Cortex of kidney (tissue), 1 donor: ENCODE measurements around the gene MICAL2.

Experiments used
- DNase-seq: peaks from one replicate; lab custom pipeline; 2025; lab: John Stamatoyannopoulos, UW

Gene MICAL2

DNA sequence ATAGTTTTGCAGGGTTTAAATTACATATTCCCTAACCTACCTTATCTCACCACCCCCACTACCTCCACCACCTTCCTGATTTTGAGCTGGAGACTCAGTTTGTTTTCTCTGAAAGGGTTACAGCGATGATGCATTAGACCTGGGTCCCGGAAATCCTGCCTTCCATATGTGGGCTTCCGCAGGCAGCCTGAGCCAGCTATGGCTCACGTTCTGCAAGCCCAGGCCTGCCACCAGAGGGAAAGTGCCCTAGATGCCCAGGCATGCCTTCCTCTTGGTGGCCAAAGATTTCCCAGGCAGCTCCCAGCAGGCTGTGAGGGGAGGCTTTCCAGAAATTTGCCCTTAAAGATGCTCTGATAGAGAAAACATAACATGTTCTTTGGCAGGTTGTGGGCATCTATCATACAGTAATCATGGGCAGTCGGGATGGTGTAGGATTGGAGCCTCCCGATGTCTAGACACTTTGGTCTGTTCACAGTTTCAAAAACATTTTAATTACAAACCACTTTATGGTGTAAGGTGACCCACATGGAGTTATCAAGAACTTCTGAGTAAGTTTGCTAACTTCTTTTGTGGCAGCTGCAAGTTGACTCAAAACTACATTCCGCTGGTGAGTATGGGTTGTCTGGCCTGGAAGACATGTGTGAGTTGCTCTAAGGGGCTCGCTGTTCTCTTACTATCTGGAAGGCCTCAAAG lies 79.3 kb downstream of the MICAL2 start:
- no peak for DNase-seq

DNA sequence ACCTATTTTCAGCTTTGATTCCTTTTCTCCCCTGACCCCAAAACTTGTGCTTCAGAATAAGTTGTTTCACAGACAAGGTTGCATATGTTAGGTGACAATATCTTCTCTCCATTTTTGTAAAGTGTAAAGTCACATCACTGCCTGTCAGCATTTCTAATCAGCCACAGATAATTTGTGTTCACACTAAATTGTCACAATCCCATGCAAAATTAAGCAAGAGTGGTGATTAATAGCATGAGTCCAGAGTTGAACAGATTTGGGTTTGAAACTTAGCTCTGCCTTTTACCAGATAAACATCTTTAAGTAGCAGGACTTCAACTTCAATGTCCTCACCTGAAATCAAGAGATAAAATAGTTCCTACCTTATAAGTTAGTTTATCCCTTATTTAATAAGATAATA lies 80.1 kb downstream of the MICAL2 start:
- DNase-seq = no peak

DNA sequence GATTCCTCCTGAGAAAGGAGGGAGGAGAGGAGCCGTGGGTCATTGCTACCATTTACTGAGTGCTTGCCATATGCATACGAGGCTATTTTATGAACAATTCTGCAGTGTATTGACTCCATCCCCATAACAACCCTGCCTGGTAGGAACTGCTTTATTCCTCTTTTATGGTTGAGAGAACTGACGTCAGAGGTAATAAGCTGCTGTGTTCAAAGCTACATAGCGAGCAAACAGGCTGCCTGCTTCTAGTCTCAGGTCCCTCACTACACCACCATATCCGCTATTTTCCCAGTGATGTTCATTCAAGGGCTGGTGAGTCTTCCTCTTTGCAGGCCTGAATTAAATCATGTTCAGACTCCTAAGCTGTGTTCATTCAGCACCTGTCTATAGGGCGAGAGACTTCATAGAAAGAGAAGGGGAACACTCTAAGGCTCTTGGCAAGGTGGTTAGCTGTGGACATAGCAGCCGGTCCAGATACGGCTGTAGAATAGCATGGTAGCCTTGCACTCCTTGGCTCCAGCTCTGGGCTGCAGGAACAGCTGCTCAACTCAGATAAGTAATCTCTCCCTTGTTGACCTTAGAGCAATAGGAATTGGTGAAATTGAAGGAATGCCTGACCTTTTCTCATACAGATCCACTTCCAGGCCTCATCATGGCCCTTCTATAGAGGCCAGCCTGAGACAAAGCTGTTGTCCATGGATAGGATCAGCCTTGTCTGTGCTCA lies 82.6 kb downstream of the MICAL2 start:
- DNase-seq = no peak

DNA sequence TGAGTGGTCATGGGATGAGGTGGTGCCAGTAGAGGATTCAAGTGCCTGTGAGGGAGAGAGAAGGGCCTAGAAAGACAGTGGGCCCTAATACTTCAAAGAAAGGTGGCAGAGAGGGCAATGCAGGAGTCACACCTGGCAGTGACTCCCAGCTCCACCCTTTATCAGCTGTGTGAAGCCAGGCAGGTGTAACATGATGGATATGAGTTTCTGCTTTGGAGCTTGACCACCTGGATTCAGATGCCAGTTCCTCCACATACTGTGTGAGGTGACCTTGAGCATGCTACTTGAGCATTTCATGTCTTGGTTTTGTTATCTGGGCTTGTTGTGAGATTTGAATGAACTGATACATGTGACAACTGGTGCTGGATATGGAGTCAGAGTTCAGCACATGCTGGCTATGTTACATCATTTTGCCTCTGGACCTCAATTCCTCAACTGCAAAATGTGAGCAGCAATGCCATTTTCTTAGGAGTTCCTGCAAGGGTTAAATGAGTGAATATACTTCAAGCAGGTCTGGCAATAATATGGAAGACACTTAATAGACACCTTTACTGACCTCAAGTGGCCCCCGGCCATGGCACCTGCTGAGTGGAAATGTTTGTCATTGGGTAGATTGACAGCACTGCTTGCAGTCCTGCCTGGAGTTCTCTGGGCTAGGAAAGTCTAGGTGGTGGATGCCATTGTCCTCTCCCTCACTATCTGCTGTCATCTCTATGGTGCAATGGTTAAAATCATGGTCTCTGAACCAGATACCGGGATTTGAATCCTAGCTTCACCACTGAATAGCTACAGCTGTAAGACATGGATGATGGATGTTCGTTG lies 83.3 kb downstream of the MICAL2 start:
- no peak for DNase-seq

DNA sequence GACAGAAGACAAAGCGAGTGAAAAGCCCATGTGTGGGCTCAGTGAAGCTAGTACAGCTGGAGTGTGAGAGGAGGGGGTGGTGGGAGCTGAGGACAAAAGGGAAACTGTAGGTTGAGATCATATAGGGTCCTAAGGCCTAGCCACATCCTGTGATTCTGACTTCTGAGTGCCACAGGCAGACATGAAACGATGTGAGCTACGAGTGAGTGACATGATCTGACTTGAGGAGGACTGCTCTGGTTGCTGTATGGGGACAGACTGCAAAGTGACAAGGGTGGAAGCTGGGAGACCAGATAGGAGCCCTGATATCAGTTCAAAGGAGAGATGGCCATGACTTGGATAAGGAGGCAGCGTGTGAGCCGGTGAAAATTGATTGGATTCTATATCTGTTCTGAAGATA lies 85.4 kb downstream of the MICAL2 start:
- DNase-seq = no peak

DNA sequence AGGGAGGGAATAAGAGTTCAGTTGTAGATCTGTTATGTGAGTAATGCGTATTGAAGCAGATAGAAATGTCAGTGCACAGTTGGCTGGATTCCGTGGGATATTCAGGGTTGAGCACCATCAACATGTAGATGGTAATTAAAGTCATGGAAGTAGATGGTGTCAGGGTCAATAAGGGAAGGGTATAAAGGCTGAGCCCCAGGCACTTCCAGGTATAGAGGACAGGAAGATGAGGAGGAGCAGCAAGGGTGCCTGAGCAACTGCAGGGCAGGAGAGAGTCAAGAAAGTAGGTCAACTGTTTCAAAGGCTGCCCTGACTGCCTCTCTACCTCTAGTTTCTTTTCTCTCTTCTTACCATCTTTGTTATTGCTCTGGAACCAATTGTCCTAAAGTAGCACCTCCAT lies 85.9 kb downstream of the MICAL2 start:
- no peak for DNase-seq

DNA sequence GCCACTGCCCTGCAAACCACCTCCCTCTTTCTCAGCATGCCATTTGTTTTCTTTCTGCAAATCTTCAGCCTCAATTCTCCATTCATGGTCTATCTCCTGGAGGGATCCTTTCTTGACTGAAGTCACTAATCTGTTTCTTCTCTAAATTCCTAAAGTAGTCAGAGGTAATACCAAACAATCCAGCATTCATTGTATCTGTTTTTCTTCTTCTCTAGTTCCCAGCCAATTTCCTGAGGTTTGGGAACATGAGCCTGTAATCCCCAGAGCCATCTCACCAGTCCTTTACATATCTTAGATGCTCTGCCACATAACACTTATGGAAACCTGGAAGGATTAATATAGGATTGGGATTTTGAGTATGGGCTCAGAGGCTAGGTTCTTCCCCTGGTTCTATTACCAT lies 86.5 kb downstream of the MICAL2 start:
- DNase-seq = no peak

DNA sequence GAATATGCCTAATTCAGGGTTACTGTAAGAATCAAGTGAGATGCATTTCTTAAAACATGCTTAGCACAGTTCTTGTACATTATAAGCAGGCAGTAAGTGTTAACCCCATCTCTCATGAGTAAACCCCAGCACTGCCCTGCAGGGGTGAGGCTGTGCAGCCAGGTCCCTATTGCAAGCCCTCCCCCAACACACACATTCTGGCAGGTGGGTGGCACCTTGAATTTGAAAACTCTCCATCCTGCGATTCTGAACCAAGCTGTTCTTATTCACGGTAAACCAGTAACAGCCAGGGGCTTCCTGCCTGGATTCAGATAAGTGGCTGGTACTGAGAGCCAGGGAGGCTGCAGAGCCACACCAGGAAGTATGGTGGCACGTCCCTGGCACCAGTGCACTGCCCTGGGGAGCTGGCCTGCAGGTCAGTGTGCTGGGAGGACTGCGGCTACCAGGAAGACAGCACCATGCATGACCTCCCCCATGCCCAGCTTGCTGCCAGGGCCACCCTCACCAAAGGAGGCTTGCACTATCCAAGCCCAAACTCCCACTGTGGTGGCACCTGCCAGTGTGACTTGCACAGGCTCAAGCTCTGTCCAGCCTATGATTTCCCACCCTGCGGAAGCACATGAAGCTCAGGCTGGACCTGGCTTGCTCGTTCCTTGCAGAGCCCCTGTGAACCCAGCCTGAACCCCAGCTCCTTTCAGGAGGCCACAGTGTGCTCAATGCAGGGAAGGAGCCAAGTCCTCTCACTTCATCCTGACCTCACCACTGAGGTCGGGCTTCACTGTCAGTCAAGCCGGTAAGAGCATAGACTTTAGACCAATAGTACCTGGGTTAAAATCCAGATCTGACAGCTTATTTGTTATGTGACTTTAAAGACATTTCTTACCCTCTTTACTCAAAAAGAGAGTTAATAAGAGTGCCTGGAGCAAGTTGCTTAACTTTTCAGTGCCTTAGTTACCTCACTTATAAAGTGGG lies 88.1 kb downstream of the MICAL2 start:
- no peak for DNase-seq

DNA sequence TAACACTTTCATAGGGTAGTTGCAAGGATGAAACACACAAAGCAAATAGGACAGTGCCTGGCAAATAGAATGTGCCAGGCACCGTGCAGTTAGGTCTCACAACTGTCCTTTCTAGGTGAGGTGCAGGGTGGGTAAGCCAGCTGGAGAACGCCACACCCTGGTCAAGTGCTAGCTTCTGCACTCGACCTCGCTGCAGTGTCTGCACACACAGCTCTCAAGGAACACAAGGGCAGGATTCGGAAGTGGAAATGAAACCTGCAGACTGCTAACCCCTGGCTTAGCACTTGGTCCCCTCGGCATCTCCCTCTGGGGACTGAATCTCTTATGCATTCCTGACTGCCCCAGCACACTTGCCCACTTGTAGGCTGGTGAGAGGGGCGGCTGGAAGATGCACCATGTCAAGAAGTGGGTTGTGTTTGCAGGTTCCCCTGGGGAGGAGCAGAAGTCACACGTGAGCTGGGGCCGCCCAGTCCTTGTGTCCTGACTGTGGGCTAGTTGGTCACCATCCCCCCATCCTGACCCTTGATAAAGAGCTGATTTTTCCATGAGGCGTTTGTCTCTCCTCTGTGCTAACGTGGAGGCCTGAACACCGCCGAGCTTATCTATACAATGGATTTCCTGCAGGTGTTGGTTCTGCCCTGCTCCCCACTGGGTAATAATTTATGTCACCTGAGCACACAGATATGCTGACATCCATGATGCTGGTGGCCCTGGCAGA lies 89.0 kb downstream of the MICAL2 start:
- no peak for DNase-seq

DNA sequence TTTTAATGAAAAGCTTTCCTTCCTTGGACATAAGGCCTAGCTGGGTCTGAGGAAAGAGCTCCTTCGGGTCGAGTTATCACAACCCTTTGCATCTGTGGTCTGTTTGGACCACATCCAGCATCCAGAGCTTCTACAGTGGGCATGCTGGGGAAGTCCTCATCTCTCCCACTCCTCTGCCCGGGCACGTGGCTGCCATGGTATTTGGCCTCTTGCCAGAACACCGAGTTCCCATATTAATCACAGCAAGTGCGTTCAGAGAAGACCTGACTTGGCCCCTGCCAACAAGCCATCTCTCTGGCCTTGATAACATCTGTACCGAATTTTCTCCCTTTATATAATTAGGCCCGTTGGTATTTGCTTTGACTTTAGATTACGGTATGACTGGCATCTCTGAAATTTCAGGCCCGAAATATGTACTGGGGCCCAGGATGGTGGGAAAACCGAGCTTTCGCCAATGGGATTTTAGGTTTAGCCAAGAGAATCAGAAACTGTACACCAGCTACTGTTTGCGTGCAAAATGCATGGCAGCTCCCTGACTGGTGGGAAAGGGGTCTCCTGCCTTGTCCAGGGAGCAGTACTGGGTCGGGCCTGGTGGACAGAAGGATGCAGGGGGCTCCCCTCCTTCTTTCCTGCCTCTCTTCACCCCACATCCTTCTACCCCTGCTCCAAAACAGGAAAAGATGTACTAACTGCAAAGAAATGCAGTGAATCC lies 90.0 kb downstream of the MICAL2 start:
- DNase-seq = no peak

DNA sequence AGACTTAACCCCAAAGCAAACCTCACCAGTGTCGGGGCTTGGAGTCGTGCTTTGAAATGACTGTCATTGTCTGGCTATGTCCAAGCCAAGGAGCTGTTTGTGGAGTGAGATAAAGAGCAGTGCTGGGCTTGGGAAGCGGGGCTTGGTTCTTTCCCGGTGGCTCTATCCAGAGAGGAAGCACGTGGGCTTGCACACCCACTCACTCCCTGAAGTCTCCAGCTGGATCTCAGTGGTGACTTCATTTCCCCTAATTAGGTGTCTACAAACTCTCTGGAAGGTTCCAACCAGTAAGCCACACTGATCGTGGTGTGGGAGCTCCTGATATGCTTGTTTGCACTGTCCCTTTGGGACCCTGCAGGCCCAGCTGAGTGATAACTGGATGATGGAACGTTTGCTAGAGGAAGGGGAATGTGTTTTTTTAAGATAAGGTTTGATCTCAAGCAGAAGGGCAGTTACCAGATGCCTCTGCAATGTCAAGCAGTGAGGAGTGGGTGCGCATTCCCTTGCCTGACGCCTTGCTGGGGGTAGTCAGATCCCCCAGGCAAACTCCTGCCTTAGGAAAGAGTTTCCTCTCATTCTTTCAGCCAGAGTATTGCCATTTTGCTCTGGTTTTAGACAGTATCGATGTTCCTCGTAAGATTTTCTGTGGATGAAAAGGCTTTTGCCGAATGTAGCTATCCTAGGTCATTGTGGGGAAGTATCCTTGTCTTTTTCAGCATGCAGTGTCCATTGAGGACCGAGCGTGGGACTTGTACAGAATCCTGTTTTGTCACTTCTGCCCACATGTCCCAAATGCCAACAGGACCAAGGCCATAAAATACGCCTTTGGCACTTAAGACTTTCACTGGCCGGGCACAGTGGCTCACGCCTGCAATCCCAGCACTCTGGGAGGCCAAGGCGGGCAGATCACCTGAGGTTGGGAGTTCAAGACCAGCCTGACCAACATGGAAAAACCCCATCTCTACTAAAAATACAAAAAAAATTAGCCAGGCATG lies 90.9 kb downstream of the MICAL2 start:
- DNase-seq = no peak

DNA sequence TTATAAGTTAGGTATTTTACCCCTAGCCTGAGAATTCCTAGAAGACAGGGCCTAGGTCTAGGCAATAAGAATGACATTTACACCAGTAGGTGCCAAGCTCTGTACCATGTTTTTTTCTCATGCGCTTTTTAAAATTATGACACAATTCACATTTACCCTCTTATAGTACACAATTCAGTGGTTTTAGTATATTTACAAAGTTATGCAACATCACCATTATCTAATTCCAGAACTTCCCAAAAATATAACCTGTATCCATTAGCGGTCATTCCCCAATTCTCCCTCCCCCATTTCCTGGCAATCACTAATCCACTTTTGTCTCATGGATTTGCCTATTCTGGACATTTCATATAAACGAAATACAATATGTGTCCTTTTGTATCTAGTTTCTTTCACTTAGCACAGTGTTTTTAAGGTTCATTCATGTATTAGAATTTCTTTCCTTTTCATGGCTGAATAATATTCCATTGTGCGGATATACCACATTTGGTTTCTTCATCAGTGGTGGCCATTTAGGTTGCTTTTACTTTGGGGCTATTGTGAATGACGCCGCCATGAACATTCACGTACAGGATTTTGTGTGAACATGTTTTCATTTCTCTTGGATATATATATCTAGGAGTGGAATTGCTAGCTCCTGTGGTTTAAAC lies 92.4 kb downstream of the MICAL2 start:
- no peak for DNase-seq

DNA sequence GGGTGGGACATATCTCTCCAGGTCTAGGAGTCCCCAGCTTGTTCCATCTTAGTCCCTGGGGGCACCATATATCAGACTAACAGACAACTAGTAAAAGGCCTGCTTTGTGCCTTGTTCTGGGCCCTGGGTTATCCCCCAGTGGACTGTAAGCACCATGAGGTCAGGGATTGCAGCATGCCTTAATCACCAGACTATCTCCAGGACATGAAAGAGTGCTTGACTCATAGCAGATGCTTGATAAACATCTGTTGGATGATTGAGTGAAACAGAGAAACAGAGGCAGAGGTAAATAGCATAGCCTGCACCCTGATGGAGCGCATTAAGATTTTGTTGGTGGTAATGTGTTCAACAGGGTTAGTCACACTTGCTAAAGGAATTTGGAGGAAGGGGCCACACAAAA lies 94.1 kb downstream of the MICAL2 start:
- DNase-seq = no peak

DNA sequence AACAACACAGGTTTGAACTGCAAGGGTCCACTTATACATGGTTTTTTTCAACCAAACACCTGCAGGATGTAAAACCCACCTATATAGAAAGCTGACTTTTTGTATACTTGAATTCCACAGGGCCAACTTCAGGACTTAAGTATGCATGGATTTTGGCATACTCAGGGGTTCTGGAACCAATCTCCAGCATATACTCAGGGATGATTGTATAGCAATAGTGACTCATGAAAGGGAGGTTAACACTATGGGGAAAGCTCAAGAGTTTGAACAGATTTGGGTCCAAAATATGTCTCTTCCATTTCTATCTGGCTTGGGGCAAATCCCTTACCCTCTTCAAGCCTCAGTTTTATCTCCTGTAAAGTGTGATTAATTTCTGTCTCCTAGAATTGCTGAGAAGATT lies 94.9 kb downstream of the MICAL2 start:
- DNase-seq = no peak

DNA sequence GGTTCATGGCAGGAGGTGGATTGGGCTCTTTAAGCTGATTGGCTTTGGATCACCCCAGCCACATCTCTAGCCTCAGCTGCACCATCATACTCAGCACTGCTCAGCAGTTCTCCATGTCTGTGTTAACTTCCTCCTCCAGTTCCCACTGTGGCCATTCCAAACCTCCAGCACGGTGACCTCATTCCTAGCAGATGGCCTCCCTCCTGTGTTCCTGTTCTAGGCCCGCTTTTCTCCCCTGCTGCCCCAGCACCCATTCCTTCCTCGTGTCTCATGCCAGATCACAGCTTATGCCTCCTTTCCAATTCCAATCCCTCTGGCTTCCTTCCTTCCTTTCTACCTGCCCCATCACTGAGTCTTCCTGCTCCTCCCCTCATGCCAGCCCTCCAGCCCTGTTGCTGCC lies 96.1 kb downstream of the MICAL2 start:
- no peak for DNase-seq

DNA sequence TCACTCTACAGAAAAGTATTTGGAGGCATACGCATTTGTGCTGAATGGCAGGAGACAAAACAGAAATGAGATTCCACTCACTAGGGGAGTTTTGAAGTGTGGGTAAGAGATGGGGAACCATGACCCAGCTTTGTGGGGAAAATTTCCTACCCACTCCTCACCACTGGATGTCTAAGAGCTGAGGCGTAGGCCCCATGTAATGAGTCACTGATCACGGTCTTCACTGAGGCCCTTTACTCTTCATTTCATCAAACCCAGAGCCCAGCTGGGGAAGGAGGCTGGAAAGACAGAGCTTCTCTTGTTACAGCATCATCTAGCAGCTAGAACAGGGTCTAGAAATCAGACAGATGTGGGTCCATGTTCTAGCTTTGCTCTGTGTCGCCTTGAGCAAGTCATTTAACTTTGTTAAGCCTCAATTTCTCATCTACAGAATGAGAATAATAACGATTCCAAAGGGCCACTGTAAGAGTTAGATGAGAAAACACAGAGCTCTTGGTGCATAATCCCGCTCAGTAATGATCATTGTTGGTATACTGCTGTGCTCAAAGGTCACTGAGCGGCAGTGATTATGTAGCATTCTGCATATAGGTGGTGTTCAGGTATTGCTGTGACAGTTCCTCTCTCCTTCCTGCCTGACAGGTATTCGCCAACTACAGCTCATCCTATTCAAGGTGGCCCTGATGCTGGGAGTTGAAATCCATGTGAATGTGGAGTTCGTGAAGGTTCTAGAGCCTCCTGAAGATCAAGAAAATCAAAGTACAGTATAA lies 97.2 kb downstream of the MICAL2 start:
- no peak for DNase-seq

DNA sequence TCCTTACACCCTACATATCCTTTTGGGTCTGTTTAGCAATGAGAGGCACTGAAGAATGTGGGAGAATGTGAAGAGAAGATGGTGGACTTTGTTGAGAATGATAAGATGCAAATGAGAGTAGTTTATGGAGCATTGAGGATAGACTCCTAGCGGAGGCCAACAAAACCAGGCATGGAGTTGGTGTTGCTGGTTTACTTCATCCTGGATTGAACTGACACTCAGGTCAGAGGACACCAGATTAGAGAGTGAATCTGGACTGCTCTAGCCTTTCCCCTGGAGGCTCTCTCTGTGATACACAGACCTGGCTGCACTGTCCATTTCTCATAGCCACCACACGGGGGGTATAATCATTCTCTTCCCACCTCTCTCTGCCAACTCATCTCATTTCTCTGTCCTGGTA lies 98.7 kb downstream of the MICAL2 start:
- DNase-seq = no peak

DNA sequence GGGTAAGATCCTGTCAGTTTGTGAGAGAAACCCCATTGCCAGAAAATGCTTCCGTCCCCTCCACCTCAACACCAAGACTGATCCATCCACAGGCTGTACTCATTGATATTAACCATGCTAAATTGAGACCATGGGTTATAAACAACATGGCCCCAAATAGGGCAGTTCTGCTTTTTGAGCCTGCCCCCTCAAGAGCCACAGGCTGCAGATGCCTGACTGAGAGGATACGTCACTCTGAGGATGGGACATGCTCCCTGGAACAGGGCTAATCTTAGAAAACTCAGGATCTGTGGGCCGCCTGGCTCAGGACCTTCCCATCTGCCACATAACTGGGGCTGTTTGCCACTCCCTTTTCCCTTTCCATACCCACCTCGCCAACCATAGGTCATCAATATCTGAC lies 99.8 kb downstream of the MICAL2 start:
- DNase-seq = no peak
